ENCODE measurements around the gene CNTNAP2.

Gene CNTNAP2

GRCh38 chr7:147904219-147904576 is 1787.6 kb downstream of the CNTNAP2 start:
- no peak for DNase-seq (ENCODE audit: extremely low read depth, low read depth)
- no peak overlapping the region for H3K4me3 ChIP-seq (replicated peaks; ENCODE audit: low read depth, low read length)
- no peak for TF ChIP-seq CTCF (IDR thresholded peaks at IDR 0.05; ENCODE audit: low read depth, low read length, missing control alignments)

GRCh38 chr7:147909431-147910148 is 1793.0 kb downstream of the CNTNAP2 start:
- no peak for TF ChIP-seq CTCF (IDR thresholded peaks at IDR 0.05; ENCODE audit: low read depth, low read length, missing control alignments)
- no peak overlapping the region for H3K4me3 ChIP-seq (replicated peaks; ENCODE audit: low read depth, low read length)
- no peak for DNase-seq (ENCODE audit: extremely low read depth, low read depth)

- TF ChIP-seq CTCF (IDR thresholded peaks at IDR 0.05; ENCODE audit: low read depth, low read length, missing control alignments) = no peak
- no peak for DNase-seq (ENCODE audit: extremely low read depth, low read depth)
Measured at GRCh38 chr7:147911201-147911601, 1794.6 kb downstream of the CNTNAP2 start.

GRCh38 chr7:147912291-147912690 is 1795.7 kb downstream of the CNTNAP2 start:
- H3K4me3 ChIP-seq (replicated peaks; ENCODE audit: low read depth, low read length) = no peak overlapping the region
- TF ChIP-seq CTCF (IDR thresholded peaks at IDR 0.05; ENCODE audit: low read depth, low read length, missing control alignments) = no peak
- no peak for DNase-seq (ENCODE audit: extremely low read depth, low read depth)

More at GRCh38 chr7:147911201-147911601, 1794.6 kb downstream of the CNTNAP2 start:
- no peak overlapping the region for H3K4me3 ChIP-seq (replicated peaks; ENCODE audit: low read depth, low read length)

- no peak overlapping the region for H3K4me3 ChIP-seq (replicated peaks; ENCODE audit: low read depth, low read length)
- DNase-seq (ENCODE audit: extremely low read depth, low read depth) = no peak
- no peak for TF ChIP-seq CTCF (IDR thresholded peaks at IDR 0.05; ENCODE audit: low read depth, low read length, missing control alignments)
Measured at GRCh38 chr7:147912946-147913638, 1796.5 kb downstream of the CNTNAP2 start.

GRCh38 chr7:147915781-147916180 is 1799.2 kb downstream of the CNTNAP2 start:
- no peak for TF ChIP-seq CTCF (IDR thresholded peaks at IDR 0.05; ENCODE audit: low read depth, low read length, missing control alignments)
- no peak for DNase-seq (ENCODE audit: extremely low read depth, low read depth)
- H3K4me3 ChIP-seq (replicated peaks; ENCODE audit: low read depth, low read length) = no peak overlapping the region
